CD4-positive, alpha-beta T cell treated with Interleukin-1 beta for 1 hour (primary cell): ENCODE measurements around the gene KANK4.

Experiments
- DNase-seq, 2 donors: peaks; one replicate each; pipeline ENCODE4 v3.0.0-alpha.2; 2020 to 2022

The KANK4 gene

GRCh38 chr1:62198069-62198780 is 121.0 kb downstream of the KANK4 start:
- DNase-seq, result no peak

GRCh38 chr1:62196086-62196690 is 123.0 kb downstream of the KANK4 start:
- no peak for DNase-seq

GRCh38 chr1:62194651-62195544 is 124.3 kb downstream of the KANK4 start, which contains the start of gene L1TD1:
Gene L1TD1, plus strand, starts transcription at chr1:62194849. Its CDS starts 11,780 bp downstream, at chr1:62206629.
- DNase-seq, result no peak

- no peak for DNase-seq
Measured at GRCh38 chr1:62188111-62188510, 131.1 kb downstream of the KANK4 start.

GRCh38 chr1:62187548-62187947 is 131.7 kb downstream of the KANK4 start:
- no peak for DNase-seq
